A549 (cell line): ENCODE measurements around the gene IGFN1. TPM values are rescaled to one million over a fixed set of nuclear protein-coding genes. Genes with fewer than 3 reads are reported as not detected.

Source experiments
- ATAC-seq, 2 experiments: fragments of 200-7000 bp in 1 of 2; fragments of >200 bp in 1 of 2; cut with Nextera tagmentation in 1 of 2; cut with Tn5 transposase in 1 of 2; 3 replicates each; pipeline versions ENCODE4 v1.8.0 to v1.9.1; 2018 to 2020; ENCODE audit warnings: mild to moderate bottlenecking in 1 of 2, moderate library complexity in 1 of 2
- CTCF ChIA-PET: fragments of 300-600 bp; sonication (Branson Sonifier 250); formaldehyde crosslinking; extraction: SDS; loops from one replicate; lab custom pipeline; 2021; ENCODE audit warnings: antibody characterized with exemption, inconsistent platforms; lab: Yijun Ruan, JAX
- POLR2A ChIA-PET: fragments of 350-600 bp; formaldehyde crosslinking; extraction: SDS; loops from one replicate; lab custom pipeline; 2021; ENCODE audit warnings: antibody characterized with exemption, inconsistent platforms; lab: Yijun Ruan, JAX
- DNase-seq, 2 experiments: peaks; one replicate each; pipeline versions ENCODE4 v3.0.0 to v3.0.0-alpha.2; 2011 to 2016; ENCODE audit warnings: low read depth in 1 of 2, low spot score in 1 of 2
- FAIRE-seq: peaks from 2 replicates; lab custom pipeline; 2011; peaks lifted over from hg19 to GRCh38; lab: Jason Lieb, UNC
- H3K27ac ChIP-seq, 2 experiments: fragments of >200 bp; sonication (Bioruptor Twin); formaldehyde crosslinking; 3 replicates each; pipeline ENCODE4 v1.5.1; 2016 to 2017
- H3K4me1 ChIP-seq: fragments of >200 bp; sonication (Bioruptor Twin); formaldehyde crosslinking; 3 replicates; pipeline ENCODE4 v1.6.1; 2016
- H3K4me2 ChIP-seq: fragments of >200 bp; sonication (Bioruptor Twin); formaldehyde crosslinking; 3 replicates; pipeline ENCODE4 v1.6.1; 2016
- H3K4me3 ChIP-seq: fragments of >200 bp; sonication (Bioruptor Twin); formaldehyde crosslinking; 3 replicates; pipeline ENCODE4 v1.5.1; 2016
- H3K9me3 ChIP-seq: fragments of >200 bp; sonication (Bioruptor Twin); formaldehyde crosslinking; 3 replicates; pipeline ENCODE4 v1.6.1; 2016
- CBX8 ChIP-seq: fragments of 200-600 bp; sonication (generic); IDR thresholded peaks from 2 replicates; pipeline ENCODE4 v1.6.1; 2016
- CEBPB ChIP-seq, 2 experiments: fragments of >200 bp in 1 of 2; sonication (Bioruptor Twin) in 1 of 2; formaldehyde crosslinking in 1 of 2; IDR thresholded peaks; 2 replicates each; pipeline ENCODE4 v1.6.1; 2012 to 2016
- CHD2 ChIP-seq: fragments of 150-350 bp; IDR thresholded peaks from 2 replicates; pipeline ENCODE4 v1.6.1; 2014; ENCODE audit warnings: low read length; ENCODE audit not compliant: partially characterized antibody
- CHD4 ChIP-seq: fragments of 200-600 bp; sonication (generic); IDR thresholded peaks from 2 replicates; pipeline ENCODE4 v1.6.1; 2016; ENCODE audit warnings: antibody characterized with exemption, mild to moderate bottlenecking, borderline replicate concordance
- EHMT2 ChIP-seq: fragments of 200-600 bp; sonication (generic); IDR thresholded peaks from 2 replicates; pipeline ENCODE4 v1.6.1; 2016; ENCODE audit warnings: antibody characterized with exemption, low read depth, mild to moderate bottlenecking, moderate library complexity
- FOSL2 ChIP-seq, 2 experiments: fragments of 450-650 bp in 1 of 2; fragments of >200 bp in 1 of 2; sonication (Bioruptor Twin) in 1 of 2; formaldehyde crosslinking; IDR thresholded peaks; 2 replicates each; pipeline versions ENCODE4 v1.5.0 to v1.6.1; 2016 to 2020; ENCODE audit warnings: mild to moderate bottlenecking in 1 of 2, moderate library complexity in 1 of 2
- GATA3 ChIP-seq: IDR thresholded peaks from 2 replicates; pipeline ENCODE4 v1.6.1; 2012; ENCODE audit warnings: borderline replicate concordance
- HDAC2 ChIP-seq: fragments of 200-600 bp; sonication (generic); IDR thresholded peaks from 2 replicates; pipeline ENCODE4 v1.6.1; 2016
- HOXA7 ChIP-seq: fragments of 250-450 bp; sonication (Bioruptor Pico); IDR thresholded peaks from 2 replicates; pipeline ENCODE4 v1.5.0; 2020; ENCODE audit warnings: mild to moderate bottlenecking, moderate library complexity
- JUN ChIP-seq, 2 experiments: fragments of >200 bp; sonication (Bioruptor Twin); formaldehyde crosslinking; IDR thresholded peaks; 2 replicates in 1 of 2; 3 replicates in 1 of 2; pipeline ENCODE4 v1.6.1; 2016 to 2017
- MAFK ChIP-seq: fragments of 450-650 bp; IDR thresholded peaks from 2 replicates; pipeline ENCODE4 v1.6.1; 2014; ENCODE audit not compliant: partially characterized antibody
- MAZ ChIP-seq: fragments of 150-350 bp; IDR thresholded peaks from 2 replicates; pipeline ENCODE4 v1.6.1; 2014; ENCODE audit warnings: antibody characterized with exemption, low read depth, low read length, borderline replicate concordance
- NFE2L2 ChIP-seq: fragments of 150-350 bp; conservative IDR thresholded peaks from 2 replicates; pipeline ENCODE4 v1.6.1; 2014; ENCODE audit warnings: low read length
- NR3C1 ChIP-seq: fragments of >200 bp; sonication (Bioruptor Twin); formaldehyde crosslinking; IDR thresholded peaks from 3 replicates; pipeline ENCODE4 v1.6.1; 2017
- PHF8 ChIP-seq: fragments of 200-600 bp; sonication (generic); IDR thresholded peaks from 2 replicates; pipeline ENCODE4 v1.6.1; 2016; ENCODE audit warnings: low read depth, mild to moderate bottlenecking, antibody characterized with exemption, moderate library complexity, borderline replicate concordance
- RAD21 ChIP-seq, 2 experiments: fragments of >200 bp in 1 of 2; sonication (Bioruptor Twin) in 1 of 2; formaldehyde crosslinking in 1 of 2; IDR thresholded peaks in 1 of 2; conservative IDR thresholded peaks in 1 of 2; 2 replicates in 1 of 2; 3 replicates in 1 of 2; pipeline ENCODE4 v1.6.1; 2012 to 2018; ENCODE audit warnings: inconsistent platforms in 1 of 2
- RARB ChIP-seq: fragments of 250-450 bp; sonication (Bioruptor Pico); IDR thresholded peaks from 2 replicates; pipeline ENCODE4 v1.8.0; 2021; ENCODE audit warnings: mild to moderate bottlenecking, moderate library complexity
- SMC3 ChIP-seq: fragments of >200 bp; sonication (Bioruptor Twin); formaldehyde crosslinking; IDR thresholded peaks from 3 replicates; pipeline ENCODE4 v1.6.1; 2018; ENCODE audit warnings: inconsistent platforms
- ZSCAN20 ChIP-seq: fragments of 250-450 bp; sonication (Bioruptor Pico); IDR thresholded peaks from 2 replicates; pipeline ENCODE4 v1.8.0; 2022; ENCODE audit warnings: mild to moderate bottlenecking, moderate library complexity
- WGBS: methylation state at CpG from one replicate; pipeline ENCODE4 v1.1.6; 2017; ENCODE audit errors: missing lambda C conversion rate; 5-methylcytosine and 5-hydroxymethylcytosine counted together
- polyA plus RNA-seq, 4 experiments: library from polyadenylated mRNA; depleted of rRNA in 3 of 4; stranded (reverse); fragments of >200 nt; fragmentation: RNase III in 1 of 4; extraction: RNeasy Plus Mini Kit Qiagen cat#74134 plus additional on column Dnase treatment in 1 of 4; gene quantifications; 2 replicates in 3 of 4; 3 replicates in 1 of 4; pipeline ENCODE4 v1.2.3, GENCODE V29; 2011 to 2017
- TF ChIP-seq, protein P1 (sequence below): fragments of 450-650 bp; IDR thresholded peaks from 2 replicates; pipeline ENCODE4 v1.6.1; 2014; ENCODE audit warnings: antibody characterized with exemption
- TF ChIP-seq, protein P2 (sequence below): fragments of >200 bp; sonication (Bioruptor Twin); formaldehyde crosslinking; IDR thresholded peaks from 3 replicates; pipeline ENCODE4 v1.5.1; 2016
- TF ChIP-seq, protein P3 (sequence below): fragments of >200 bp; sonication (Bioruptor Twin); formaldehyde crosslinking; IDR thresholded peaks from 2 replicates; pipeline ENCODE4 v1.6.1; 2016
- TF ChIP-seq, protein P4 (sequence below): IDR thresholded peaks from 2 replicates; pipeline ENCODE4 v1.6.1; 2012

Gene IGFN1
- polyA plus RNA-seq, 2 of the 4 experiments (the other 2 are of a cell fraction): 0.03 to 4.7 TPM

GRCh38 chr1:201147396-201148015 lies 43.1 kb upstream of the IGFN1 start:
- no peaks in the 10 kb centered on the region for H3K4me1 ChIP-seq
- WGBS: 89% methylated on average over 12 of the region's 13 CpGs
- no peak overlapping the region for H3K4me2 ChIP-seq
- no peak overlapping the region for H3K27ac ChIP-seq
- H3K9me3 ChIP-seq: no peaks in the 10 kb centered on the region
- ChIA-PET CTCF (interaction anchor here (1.1 to 11.5 kb wide), 7 partner anchors 9 to 214 kb away, joined by 3 to 112 read pairs (median 10); partner anchors contain the start of gene ASCL5), POLR2A (no interaction called here)
- DNase-seq (no peak), FAIRE-seq (no peak), ATAC-seq (no peak)
- TF ChIP-seq HOXA7: no peak
- TF ChIP-seq PHF8: no peak
- TF ChIP-seq FOSL2 (IDR thresholded peaks at IDR 0.05): no peak
- TF ChIP-seq FOSL2 (CRISPR knock-in tag; IDR thresholded peaks at IDR 0.05): no peak
- TF ChIP-seq GATA3: no peak
- TF ChIP-seq CBX8: no peak
- H3K4me3 ChIP-seq: no peak overlapping the region

GRCh38 chr1:201149400-201149799 lies 41.2 kb upstream of the IGFN1 start:
- no peak overlapping the region for H3K4me3 ChIP-seq
- FAIRE-seq (no peak), ATAC-seq (peak; percentile 54 to 65; a peak in 5 of 6 replicates), DNase-seq (peak; percentile 64 to 85)
- TF ChIP-seq NFE2L2 (no peak), HDAC2 (no peak), EHMT2 (no peak), ZSCAN20 (CRISPR knock-in tag) (no peak), CBX8 (no peak), SMC3 (peak; percentile 78), RARB (CRISPR knock-in tag) (no peak), CHD4 (no peak), RAD21 (conservative IDR thresholded peaks at IDR 0.05 in 1 of 2, IDR thresholded peaks at IDR 0.05 in 1 of 2) (peak; percentile 49 to 61), NR3C1 (no peak), MAZ (no peak), JUN (IDR thresholded peaks at IDR 0.05) (no peak), CEBPB (IDR thresholded peaks at IDR 0.05) (no peak), MAFK (no peak), FOSL2 (IDR thresholded peaks at IDR 0.05) (no peak), FOSL2 (CRISPR knock-in tag; IDR thresholded peaks at IDR 0.05) (no peak), CHD2 (no peak)
- TF ChIP-seq, protein P1, sequence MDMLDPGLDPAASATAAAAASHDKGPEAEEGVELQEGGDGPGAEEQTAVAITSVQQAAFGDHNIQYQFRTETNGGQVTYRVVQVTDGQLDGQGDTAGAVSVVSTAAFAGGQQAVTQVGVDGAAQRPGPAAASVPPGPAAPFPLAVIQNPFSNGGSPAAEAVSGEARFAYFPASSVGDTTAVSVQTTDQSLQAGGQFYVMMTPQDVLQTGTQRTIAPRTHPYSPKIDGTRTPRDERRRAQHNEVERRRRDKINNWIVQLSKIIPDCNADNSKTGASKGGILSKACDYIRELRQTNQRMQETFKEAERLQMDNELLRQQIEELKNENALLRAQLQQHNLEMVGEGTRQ: no peak
- TF ChIP-seq, protein P2, sequence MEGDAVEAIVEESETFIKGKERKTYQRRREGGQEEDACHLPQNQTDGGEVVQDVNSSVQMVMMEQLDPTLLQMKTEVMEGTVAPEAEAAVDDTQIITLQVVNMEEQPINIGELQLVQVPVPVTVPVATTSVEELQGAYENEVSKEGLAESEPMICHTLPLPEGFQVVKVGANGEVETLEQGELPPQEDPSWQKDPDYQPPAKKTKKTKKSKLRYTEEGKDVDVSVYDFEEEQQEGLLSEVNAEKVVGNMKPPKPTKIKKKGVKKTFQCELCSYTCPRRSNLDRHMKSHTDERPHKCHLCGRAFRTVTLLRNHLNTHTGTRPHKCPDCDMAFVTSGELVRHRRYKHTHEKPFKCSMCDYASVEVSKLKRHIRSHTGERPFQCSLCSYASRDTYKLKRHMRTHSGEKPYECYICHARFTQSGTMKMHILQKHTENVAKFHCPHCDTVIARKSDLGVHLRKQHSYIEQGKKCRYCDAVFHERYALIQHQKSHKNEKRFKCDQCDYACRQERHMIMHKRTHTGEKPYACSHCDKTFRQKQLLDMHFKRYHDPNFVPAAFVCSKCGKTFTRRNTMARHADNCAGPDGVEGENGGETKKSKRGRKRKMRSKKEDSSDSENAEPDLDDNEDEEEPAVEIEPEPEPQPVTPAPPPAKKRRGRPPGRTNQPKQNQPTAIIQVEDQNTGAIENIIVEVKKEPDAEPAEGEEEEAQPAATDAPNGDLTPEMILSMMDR: peak; percentile 78
- TF ChIP-seq, protein P3, sequence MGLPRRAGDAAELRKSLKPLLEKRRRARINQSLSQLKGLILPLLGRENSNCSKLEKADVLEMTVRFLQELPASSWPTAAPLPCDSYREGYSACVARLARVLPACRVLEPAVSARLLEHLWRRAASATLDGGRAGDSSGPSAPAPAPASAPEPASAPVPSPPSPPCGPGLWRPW: no peak
- TF ChIP-seq, protein P4, sequence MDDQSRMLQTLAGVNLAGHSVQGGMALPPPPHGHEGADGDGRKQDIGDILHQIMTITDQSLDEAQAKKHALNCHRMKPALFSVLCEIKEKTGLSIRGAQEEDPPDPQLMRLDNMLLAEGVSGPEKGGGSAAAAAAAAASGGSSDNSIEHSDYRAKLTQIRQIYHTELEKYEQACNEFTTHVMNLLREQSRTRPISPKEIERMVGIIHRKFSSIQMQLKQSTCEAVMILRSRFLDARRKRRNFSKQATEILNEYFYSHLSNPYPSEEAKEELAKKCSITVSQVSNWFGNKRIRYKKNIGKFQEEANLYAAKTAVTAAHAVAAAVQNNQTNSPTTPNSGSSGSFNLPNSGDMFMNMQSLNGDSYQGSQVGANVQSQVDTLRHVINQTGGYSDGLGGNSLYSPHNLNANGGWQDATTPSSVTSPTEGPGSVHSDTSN: no peak
- H3K27ac ChIP-seq: no peak overlapping the region
- 36% methylated on average over 4 of the region's 4 CpGs for WGBS
- H3K4me1 ChIP-seq: peaks cover 7% of the 10 kb centered on the region
- ChIA-PET CTCF (interaction anchor here (0.6 to 11.5 kb wide), 20 partner anchors 9 to 567 kb away, joined by 3 to 112 read pairs (median 11); no protein-coding TSS in a partner anchor), POLR2A (interaction anchor here (0.7 kb wide), 1 partner anchor 42 kb away, joined by 3 read pairs; no protein-coding TSS in a partner anchor)
- no peak overlapping the region for H3K4me2 ChIP-seq
- no peaks in the 10 kb centered on the region for H3K9me3 ChIP-seq
